ENCODE measurements around the gene HOXC12. TPM values are rescaled to one million over a fixed set of nuclear protein-coding genes. Genes with fewer than 3 reads are reported as not detected.

The HOXC12 gene
- total RNA-seq, 1 donor from 2014 or later, result not detected

- no peak for DNase-seq (ENCODE audit: low spot score in 2 of 2, unreplicated experiment in 2 of 2)
- Mint-ChIP-seq H3K9me3 (no peaks in the 10 kb centered on the region), H3K27ac (no peak overlapping the region), H3K36me3 (peaks cover 3% of the 10 kb centered on the region), H3K27me3 (ENCODE audit: low read depth) (peaks cover 100% of the 10 kb centered on the region), H3K4me1 (peaks cover 5% of the 10 kb centered on the region), H3K4me3 (no peak overlapping the region)
- TF ChIP-seq, protein P1, sequence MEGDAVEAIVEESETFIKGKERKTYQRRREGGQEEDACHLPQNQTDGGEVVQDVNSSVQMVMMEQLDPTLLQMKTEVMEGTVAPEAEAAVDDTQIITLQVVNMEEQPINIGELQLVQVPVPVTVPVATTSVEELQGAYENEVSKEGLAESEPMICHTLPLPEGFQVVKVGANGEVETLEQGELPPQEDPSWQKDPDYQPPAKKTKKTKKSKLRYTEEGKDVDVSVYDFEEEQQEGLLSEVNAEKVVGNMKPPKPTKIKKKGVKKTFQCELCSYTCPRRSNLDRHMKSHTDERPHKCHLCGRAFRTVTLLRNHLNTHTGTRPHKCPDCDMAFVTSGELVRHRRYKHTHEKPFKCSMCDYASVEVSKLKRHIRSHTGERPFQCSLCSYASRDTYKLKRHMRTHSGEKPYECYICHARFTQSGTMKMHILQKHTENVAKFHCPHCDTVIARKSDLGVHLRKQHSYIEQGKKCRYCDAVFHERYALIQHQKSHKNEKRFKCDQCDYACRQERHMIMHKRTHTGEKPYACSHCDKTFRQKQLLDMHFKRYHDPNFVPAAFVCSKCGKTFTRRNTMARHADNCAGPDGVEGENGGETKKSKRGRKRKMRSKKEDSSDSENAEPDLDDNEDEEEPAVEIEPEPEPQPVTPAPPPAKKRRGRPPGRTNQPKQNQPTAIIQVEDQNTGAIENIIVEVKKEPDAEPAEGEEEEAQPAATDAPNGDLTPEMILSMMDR (IDR thresholded peaks at IDR 0.05; ENCODE audit: unreplicated experiment), result no peak
These were observed 24.0 kb downstream of the HOXC12 start for GRCh38 chr12:53978477-53979356.

- Mint-ChIP-seq H3K27me3 (ENCODE audit: low read depth) (peaks cover 100% of the 10 kb centered on the region), H3K4me1 (peaks cover 10% of the 10 kb centered on the region), H3K27ac (no peak overlapping the region)
These were observed 25.6 kb downstream of the HOXC12 start for GRCh38 chr12:53980104-53980801.

GRCh38 chr12:53980802-53981496, 26.2 kb downstream of the HOXC12 start:
- Mint-ChIP-seq H3K27me3 (ENCODE audit: low read depth) (peaks cover 100% of the 10 kb centered on the region), H3K9me3 (no peaks in the 10 kb centered on the region), H3K4me3 (no peak overlapping the region), H3K27ac (no peak overlapping the region), H3K4me1 (peaks cover 10% of the 10 kb centered on the region), H3K36me3 (peaks cover 3% of the 10 kb centered on the region)
- DNase-seq (ENCODE audit: low spot score in 2 of 2, unreplicated experiment in 2 of 2), result no peak
- TF ChIP-seq, protein P1 (IDR thresholded peaks at IDR 0.05; ENCODE audit: unreplicated experiment), result no peak

More at GRCh38 chr12:53980104-53980801, 25.6 kb downstream of the HOXC12 start:
- DNase-seq (ENCODE audit: low spot score in 2 of 2, unreplicated experiment in 2 of 2), result no peak
- no peak overlapping the region for H3K4me3 Mint-ChIP-seq
- peaks cover 3% of the 10 kb centered on the region for H3K36me3 Mint-ChIP-seq
- H3K9me3 Mint-ChIP-seq, result no peaks in the 10 kb centered on the region
- TF ChIP-seq, protein P1 (IDR thresholded peaks at IDR 0.05; ENCODE audit: unreplicated experiment), result no peak

DNA sequence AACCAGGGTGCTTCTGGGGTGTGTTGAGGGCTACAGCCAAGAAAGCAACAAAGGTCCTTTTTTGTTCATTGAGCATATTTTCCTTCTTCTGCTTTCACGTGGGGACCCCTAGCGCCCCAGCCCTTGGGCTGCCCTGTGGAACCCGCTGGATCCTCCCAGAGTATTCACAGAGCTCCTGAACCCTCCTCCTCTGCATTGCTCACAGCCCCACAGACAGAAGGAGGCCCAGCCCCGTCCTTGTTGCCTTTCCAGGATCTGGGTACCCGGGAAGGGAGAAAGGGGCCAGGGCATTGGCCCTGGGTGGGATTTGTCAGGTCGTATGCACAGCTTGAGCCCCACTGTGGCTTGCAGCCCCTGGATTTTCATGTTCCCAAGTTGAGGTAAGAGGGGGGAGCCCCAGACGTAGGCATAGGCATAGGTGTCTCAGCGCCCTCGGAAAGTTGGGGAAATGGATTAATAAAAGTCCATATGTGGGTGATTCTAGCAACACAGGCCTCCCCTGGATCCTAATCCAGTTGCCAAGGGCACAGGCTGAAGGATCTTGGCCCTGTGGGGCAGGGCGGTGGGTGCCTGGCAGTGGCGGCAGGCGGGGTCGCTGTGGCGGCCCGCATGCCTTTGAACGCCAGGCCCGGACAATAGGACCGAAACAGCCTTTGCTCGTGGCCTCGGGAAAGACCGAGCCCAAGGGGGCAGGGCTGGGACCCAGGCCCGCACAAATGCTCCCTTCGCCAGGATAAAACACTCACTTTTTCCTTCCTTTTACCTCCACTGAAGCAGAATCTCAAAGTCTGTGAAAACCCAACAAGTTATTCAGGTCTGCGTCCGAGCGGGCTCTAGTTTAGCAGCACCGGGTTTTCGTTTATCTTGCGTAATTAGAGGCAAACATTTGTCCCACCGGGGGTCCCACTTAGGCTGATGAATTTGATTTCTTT, 27.2 kb downstream of the HOXC12 start:
- Mint-ChIP-seq H3K4me3 (no peak overlapping the region), H3K9me3 (no peaks in the 10 kb centered on the region), H3K27me3 (ENCODE audit: low read depth) (peaks cover 100% of the 10 kb centered on the region), H3K27ac (no peak overlapping the region), H3K4me1 (peaks cover 13% of the 10 kb centered on the region), H3K36me3 (peaks cover 3% of the 10 kb centered on the region)
- no peak for DNase-seq (ENCODE audit: low spot score in 2 of 2, unreplicated experiment in 2 of 2)
- TF ChIP-seq, protein P1 (IDR thresholded peaks at IDR 0.05; ENCODE audit: unreplicated experiment), result no peak
